Peyer's patch (tissue), 4 donors: ENCODE data around the gene RAD52.

ENCODE experiments used
- POLR2A ChIP-seq, 2 donors: fragments of 450-650 bp; IDR thresholded peaks; one replicate each; pipeline ENCODE4 v1.5.1; 2017; ENCODE audit warnings: antibody characterized with exemption in 2 of 2, mild to moderate bottlenecking in 2 of 2, moderate library complexity in 2 of 2
- TF ChIP-seq, protein P1 (sequence below), 6 experiments: fragments of 450-650 bp in 4 of 6; fragments of 200-600 bp in 2 of 6; sonication (generic) in 1 of 6; IDR thresholded peaks; one replicate each; pipeline ENCODE4 v1.5.1; 2017 to 2019; ENCODE audit warnings: antibody characterized with exemption in 6 of 6, mild to moderate bottlenecking in 3 of 6, moderate library complexity in 1 of 6

DNA sequence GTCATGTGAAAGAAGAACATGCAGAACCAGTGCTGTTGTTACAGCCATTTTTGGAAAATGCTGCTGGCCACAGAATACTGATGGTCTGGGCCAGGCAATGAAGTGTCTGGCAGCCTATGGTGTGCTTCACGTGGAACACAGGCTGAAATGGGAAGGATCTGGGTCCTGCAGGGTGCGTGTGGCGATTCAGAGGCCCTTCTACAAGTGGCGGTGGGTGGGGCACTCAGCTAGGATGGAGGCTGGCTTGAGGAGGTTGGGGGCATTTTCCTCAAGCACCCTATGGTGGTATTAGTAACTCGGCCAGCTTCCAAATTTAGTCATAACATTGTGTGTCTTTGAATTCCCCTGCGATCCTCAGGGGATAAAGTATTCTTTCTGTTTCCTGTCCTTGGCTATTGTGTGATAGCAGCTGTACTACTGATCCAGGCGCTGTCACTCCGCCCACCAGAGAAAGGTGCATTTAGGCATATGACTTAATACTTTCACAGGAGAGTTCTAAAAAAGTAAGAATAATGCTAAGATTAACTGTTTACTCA, 9.2 kb upstream of the RAD52 start:
- TF ChIP-seq, protein P1, sequence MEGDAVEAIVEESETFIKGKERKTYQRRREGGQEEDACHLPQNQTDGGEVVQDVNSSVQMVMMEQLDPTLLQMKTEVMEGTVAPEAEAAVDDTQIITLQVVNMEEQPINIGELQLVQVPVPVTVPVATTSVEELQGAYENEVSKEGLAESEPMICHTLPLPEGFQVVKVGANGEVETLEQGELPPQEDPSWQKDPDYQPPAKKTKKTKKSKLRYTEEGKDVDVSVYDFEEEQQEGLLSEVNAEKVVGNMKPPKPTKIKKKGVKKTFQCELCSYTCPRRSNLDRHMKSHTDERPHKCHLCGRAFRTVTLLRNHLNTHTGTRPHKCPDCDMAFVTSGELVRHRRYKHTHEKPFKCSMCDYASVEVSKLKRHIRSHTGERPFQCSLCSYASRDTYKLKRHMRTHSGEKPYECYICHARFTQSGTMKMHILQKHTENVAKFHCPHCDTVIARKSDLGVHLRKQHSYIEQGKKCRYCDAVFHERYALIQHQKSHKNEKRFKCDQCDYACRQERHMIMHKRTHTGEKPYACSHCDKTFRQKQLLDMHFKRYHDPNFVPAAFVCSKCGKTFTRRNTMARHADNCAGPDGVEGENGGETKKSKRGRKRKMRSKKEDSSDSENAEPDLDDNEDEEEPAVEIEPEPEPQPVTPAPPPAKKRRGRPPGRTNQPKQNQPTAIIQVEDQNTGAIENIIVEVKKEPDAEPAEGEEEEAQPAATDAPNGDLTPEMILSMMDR (IDR thresholded peaks at IDR 0.05) = no peak
- no peak for TF ChIP-seq POLR2A (IDR thresholded peaks at IDR 0.05)
